ENCODE measurements around the gene MYOZ1.

DNA sequence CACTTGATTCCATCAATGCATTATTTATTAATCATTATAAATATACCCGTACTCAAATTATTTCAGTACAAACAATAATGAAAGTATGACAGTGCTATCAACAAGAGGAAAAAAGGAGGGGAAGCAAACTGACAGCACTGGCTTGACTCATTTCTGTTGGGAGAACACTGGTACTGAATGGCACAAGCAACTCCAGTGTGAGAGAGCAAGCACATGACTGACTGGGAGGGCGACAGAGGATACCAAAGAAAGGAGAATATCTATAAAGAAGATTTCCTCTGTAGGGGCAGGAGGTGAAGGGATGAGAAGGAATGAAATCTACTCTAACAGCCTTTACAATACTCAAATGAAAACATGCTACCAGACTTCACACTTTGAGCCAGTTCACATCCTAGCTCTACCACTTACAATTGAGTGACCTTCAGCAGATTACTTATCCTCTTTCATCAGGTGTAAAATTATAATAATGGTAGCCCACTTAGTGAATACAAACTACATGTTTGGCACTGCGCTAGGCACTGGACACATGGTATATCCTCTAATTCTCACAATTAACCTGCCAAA is 51.6 kb downstream of the MYOZ1 start:
- TF ChIP-seq POLR2A (IDR thresholded peaks at IDR 0.05; ENCODE audit: low read length) (no peak), GATA1 (IDR thresholded peaks at IDR 0.05; ENCODE audit: low read depth, low read length) (no peak)

All from erythroblast (primary cell).